ENCODE results near the gene IL21R. TPM values are rescaled to one million over a fixed set of nuclear protein-coding genes. Genes with fewer than 3 reads are reported as not detected.

The IL21R gene
- total RNA-seq, 2 experiments from 2014 or later, result 29.2 to 29.5 TPM

GRCh38 chr16:27500801-27501200 is 98.8 kb downstream of the IL21R start:
- Mint-ChIP-seq H3K27me3 (no peaks in the 10 kb centered on the region), H3K9me3 (no peaks in the 10 kb centered on the region), H3K4me1 (no peaks in the 10 kb centered on the region), H3K4me3 (no peak overlapping the region), H3K27ac (no peak overlapping the region), H3K36me3 (ENCODE audit: low read depth) (peaks cover 67% of the 10 kb centered on the region)
- no peak for DNase-seq
- ChIA-PET CTCF (no interaction called here), POLR2A (no interaction called here)

Other genes with a start within 250 kb of the IL21R start
- gene KDM8, start 198.6 kb upstream of the IL21R start, total RNA-seq, result 10 to 100 TPM; 12.7 to 14.3 TPM
- 100 to 1,000 TPM; 100 to 106 TPM for gene NSMCE1, start 133.4 kb upstream of the IL21R start, total RNA-seq
- gene IL4R, start 88.2 kb upstream of the IL21R start, total RNA-seq, result 100 to 1,000 TPM; 257 to 268 TPM
- gene GTF3C1, start 147.7 kb downstream of the IL21R start, total RNA-seq, result 10 to 100 TPM; 48.9 to 53.6 TPM
- gene KATNIP, start 148.0 kb downstream of the IL21R start, total RNA-seq, result 10 to 100 TPM; 15.8 to 18.1 TPM

Data from activated CD4-positive, alpha-beta memory T cell treated with anti-CD3 and anti-CD28 coated beads, Interleukin-2, amount 10 ng/mL, durations not matched to agents 7 days and 5 days (primary cell).